Gastrocnemius medialis (tissue), 4 donors: ENCODE measurements around the gene RALGAPA2. TPM values are rescaled to one million over a fixed set of nuclear protein-coding genes. Genes with fewer than 3 reads are reported as not detected.

ENCODE experiments used
- ATAC-seq, 2 donors: fragments of 150-250 bp; one replicate each; pipeline ENCODE4 v1.9.1; 2016
- DNase-seq, 2 donors: peaks; one replicate each; pipeline ENCODE4 v3.0.0-alpha.2; 2019
- H3K27ac ChIP-seq, 4 donors: fragments of 200-600 bp; sonication (generic); 1 replicate in 1 of 4; 2 replicates in 3 of 4; pipeline ENCODE4 v1.5.1; 2016 to 2018; ENCODE audit warnings: mild to moderate bottlenecking in 2 of 4, moderate library complexity in 1 of 4
- H3K27me3 ChIP-seq, 3 donors: fragments of 200-600 bp; sonication (generic) in 2 of 3; 1 replicate in 1 of 3; 2 replicates in 2 of 3; pipeline versions ENCODE4 v1.5.1 to v1.6.0; 2016 to 2019; ENCODE audit warnings: mild to moderate bottlenecking in 1 of 3, moderate library complexity in 1 of 3
- H3K36me3 ChIP-seq, 2 donors: fragments of 200-600 bp; sonication (generic) in 1 of 2; one replicate each; pipeline ENCODE4 v1.5.1; 2017 to 2018
- H3K4me1 ChIP-seq, 2 donors: fragments of 200-600 bp; sonication (generic) in 1 of 2; one replicate each; pipeline ENCODE4 v1.5.1; 2016 to 2017; ENCODE audit warnings: mild to moderate bottlenecking in 2 of 2
- H3K4me3 ChIP-seq, 4 donors: fragments of 200-600 bp; sonication (generic) in 3 of 4; 1 replicate in 1 of 4; 2 replicates in 3 of 4; pipeline ENCODE4 v1.5.1; 2016 to 2019; ENCODE audit warnings: mild to moderate bottlenecking in 2 of 4
- H3K9me3 ChIP-seq, 3 donors: fragments of 200-600 bp; sonication (generic) in 2 of 3; 1 replicate in 1 of 3; 2 replicates in 2 of 3; pipeline ENCODE4 v1.5.1; 2016 to 2019
- POLR2A ChIP-seq, 2 donors: fragments of 450-650 bp; IDR thresholded peaks; one replicate each; pipeline ENCODE4 v1.6.1; 2017; ENCODE audit warnings: antibody characterized with exemption in 2 of 2, mild to moderate bottlenecking in 2 of 2, moderate library complexity in 2 of 2
- in situ Hi-C, 4 donors: fragments of 200-750 bp; cut with MboI; loops; one replicate each; pipeline versions ENCODE4 v1.15.0 to v1.8.0; 2017; ENCODE audit warnings: low sequenced_read_pairs in 4 of 4
- intact Hi-C: fragments of 100-400 bp; cut with DNase I; formaldehyde crosslinking; loops from one replicate; pipeline ENCODE4 v1.15.1; 2023; ENCODE audit warnings: low total_unique reads
- total RNA-seq, 4 donors: library from RNA; depleted of rRNA; stranded (reverse); fragments of >200 nt; gene quantifications; one replicate each; pipeline versions ENCODE4 v1.1.0 to v1.2.3, GENCODE V29; 2016
- TF ChIP-seq, protein P1 (sequence below), 5 experiments: fragments of 450-650 bp in 3 of 5; fragments of 200-600 bp in 2 of 5; sonication (generic) in 2 of 5; IDR thresholded peaks in 4 of 5; conservative IDR thresholded peaks in 1 of 5; 1 replicate in 4 of 5; 2 replicates in 1 of 5; pipeline ENCODE4 v1.5.1; 2016 to 2019; ENCODE audit warnings: antibody characterized with exemption in 5 of 5, mild to moderate bottlenecking in 3 of 5, moderate library complexity in 3 of 5

The RALGAPA2 gene
- total RNA-seq, 4 donors from 2014 or later: 43.2 to 56.9 (median 52.0) TPM

GRCh38 chr20:20564279-20564678 is 148.2 kb downstream of the RALGAPA2 start:
- no peak for ATAC-seq

DNA sequence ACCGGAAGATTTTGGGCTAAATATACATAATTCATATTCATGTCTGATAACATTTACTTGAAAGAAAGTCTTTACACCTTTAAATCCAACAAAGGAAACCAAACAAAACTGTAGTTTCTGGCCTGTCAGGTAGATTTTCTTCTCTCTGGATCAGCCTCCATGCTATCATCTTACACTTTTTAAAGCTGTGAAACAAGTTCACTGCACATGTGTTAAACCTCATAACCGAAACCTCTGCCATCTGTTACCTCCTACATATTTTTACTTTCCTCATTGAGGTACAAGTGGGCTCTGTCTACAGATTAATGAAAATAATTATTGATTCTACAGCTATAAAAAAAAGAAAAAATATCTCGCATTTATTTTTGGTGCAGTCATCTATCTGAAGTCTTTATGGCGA is 149.9 kb downstream of the RALGAPA2 start:
- no peak overlapping the region for H3K4me3 ChIP-seq
- H3K36me3 ChIP-seq: peaks cover 0 to 16% of the 10 kb centered on the region in 2 donors
- DNase-seq: no peak
- in situ Hi-C loops (no loop called here), intact Hi-C loops (no loop called here)
- no peaks in the 10 kb centered on the region for H3K9me3 ChIP-seq
- H3K4me1 ChIP-seq: no peaks in the 10 kb centered on the region
- no peak for ATAC-seq
- H3K27ac ChIP-seq: no peak overlapping the region
- H3K27me3 ChIP-seq: no peaks in the 10 kb centered on the region
- TF ChIP-seq, protein P1, sequence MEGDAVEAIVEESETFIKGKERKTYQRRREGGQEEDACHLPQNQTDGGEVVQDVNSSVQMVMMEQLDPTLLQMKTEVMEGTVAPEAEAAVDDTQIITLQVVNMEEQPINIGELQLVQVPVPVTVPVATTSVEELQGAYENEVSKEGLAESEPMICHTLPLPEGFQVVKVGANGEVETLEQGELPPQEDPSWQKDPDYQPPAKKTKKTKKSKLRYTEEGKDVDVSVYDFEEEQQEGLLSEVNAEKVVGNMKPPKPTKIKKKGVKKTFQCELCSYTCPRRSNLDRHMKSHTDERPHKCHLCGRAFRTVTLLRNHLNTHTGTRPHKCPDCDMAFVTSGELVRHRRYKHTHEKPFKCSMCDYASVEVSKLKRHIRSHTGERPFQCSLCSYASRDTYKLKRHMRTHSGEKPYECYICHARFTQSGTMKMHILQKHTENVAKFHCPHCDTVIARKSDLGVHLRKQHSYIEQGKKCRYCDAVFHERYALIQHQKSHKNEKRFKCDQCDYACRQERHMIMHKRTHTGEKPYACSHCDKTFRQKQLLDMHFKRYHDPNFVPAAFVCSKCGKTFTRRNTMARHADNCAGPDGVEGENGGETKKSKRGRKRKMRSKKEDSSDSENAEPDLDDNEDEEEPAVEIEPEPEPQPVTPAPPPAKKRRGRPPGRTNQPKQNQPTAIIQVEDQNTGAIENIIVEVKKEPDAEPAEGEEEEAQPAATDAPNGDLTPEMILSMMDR (IDR thresholded peaks at IDR 0.05 in 4 of 5, conservative IDR thresholded peaks at IDR 0.05 in 1 of 5): no peak
- TF ChIP-seq POLR2A (IDR thresholded peaks at IDR 0.05): no peak

More at GRCh38 chr20:20564279-20564678, 148.2 kb downstream of the RALGAPA2 start:
- Histone ChIP-seq H3K27me3 (no peaks in the 10 kb centered on the region), H3K36me3 (peaks cover 0 to 16% of the 10 kb centered on the region in 2 donors), H3K9me3 (no peaks in the 10 kb centered on the region), H3K4me3 (no peak overlapping the region), H3K27ac (no peak overlapping the region), H3K4me1 (no peaks in the 10 kb centered on the region)
- intact Hi-C loops: no loop called here
- DNase-seq: no peak
- in situ Hi-C loops: no loop called here
- TF ChIP-seq POLR2A (IDR thresholded peaks at IDR 0.05): no peak
- TF ChIP-seq, protein P1 (IDR thresholded peaks at IDR 0.05 in 4 of 5, conservative IDR thresholded peaks at IDR 0.05 in 1 of 5): no peak

- Histone ChIP-seq H3K4me1 (no peaks in the 10 kb centered on the region), H3K36me3 (peaks cover 0 to 15% of the 10 kb centered on the region in 2 donors), H3K4me3 (no peak overlapping the region), H3K27ac (no peak overlapping the region), H3K27me3 (no peaks in the 10 kb centered on the region), H3K9me3 (no peaks in the 10 kb centered on the region)
- in situ Hi-C loops (no loop called here), intact Hi-C loops (no loop called here)
- no peak for DNase-seq
- TF ChIP-seq, protein P1 (IDR thresholded peaks at IDR 0.05 in 4 of 5, conservative IDR thresholded peaks at IDR 0.05 in 1 of 5): no peak
- no peak for TF ChIP-seq POLR2A (IDR thresholded peaks at IDR 0.05)
- ATAC-seq: no peak
Measured at GRCh38 chr20:20561841-20562240, 150.6 kb downstream of the RALGAPA2 start.

GRCh38 chr20:20561172-20561571 is 151.3 kb downstream of the RALGAPA2 start:
- Histone ChIP-seq H3K27me3 (no peaks in the 10 kb centered on the region), H3K36me3 (peaks cover 0 to 14% of the 10 kb centered on the region in 2 donors), H3K4me3 (no peak overlapping the region), H3K9me3 (no peaks in the 10 kb centered on the region), H3K4me1 (no peaks in the 10 kb centered on the region), H3K27ac (no peak overlapping the region)
- DNase-seq (no peak), ATAC-seq (no peak)
- in situ Hi-C loops: no loop called here
- intact Hi-C loops: no loop called here
- TF ChIP-seq, protein P1 (IDR thresholded peaks at IDR 0.05 in 4 of 5, conservative IDR thresholded peaks at IDR 0.05 in 1 of 5): no peak

- ATAC-seq: no peak
Measured at GRCh38 chr20:20557406-20557805, 155.0 kb downstream of the RALGAPA2 start.

More at GRCh38 chr20:20557406-20557805, 155.0 kb downstream of the RALGAPA2 start:
- in situ Hi-C loops (no loop called here), intact Hi-C loops (no loop called here)
- no peak for TF ChIP-seq POLR2A (IDR thresholded peaks at IDR 0.05)
- no peak for DNase-seq
- Histone ChIP-seq H3K4me3 (no peak overlapping the region), H3K9me3 (no peaks in the 10 kb centered on the region), H3K27ac (no peak overlapping the region), H3K27me3 (no peaks in the 10 kb centered on the region), H3K36me3 (peaks cover 0 to 20% of the 10 kb centered on the region in 2 donors), H3K4me1 (no peaks in the 10 kb centered on the region)
